ENCODE results near the gene LIM2.

Gene LIM2

GRCh38 chr19:51339687-51340656, 47.8 kb downstream of the LIM2 start:
- peak; percentile 100 for DNase-seq (ENCODE audit: low spot score)
- TF ChIP-seq CTCF (IDR thresholded peaks at IDR 0.05; ENCODE audit: extremely low read depth, insufficient read depth, missing control alignments) = peak; percentile 50
- in situ Hi-C loops (cut with MboI; ENCODE audit: low pct_unique_long_range_greater_than_20kb, low sequenced_read_pairs, unreplicated experiment) = loop anchor here (10.0 to 25.0 kb wide), 2 partner anchors 95 to 322 kb away; no protein-coding TSS in a partner anchor

DNA sequence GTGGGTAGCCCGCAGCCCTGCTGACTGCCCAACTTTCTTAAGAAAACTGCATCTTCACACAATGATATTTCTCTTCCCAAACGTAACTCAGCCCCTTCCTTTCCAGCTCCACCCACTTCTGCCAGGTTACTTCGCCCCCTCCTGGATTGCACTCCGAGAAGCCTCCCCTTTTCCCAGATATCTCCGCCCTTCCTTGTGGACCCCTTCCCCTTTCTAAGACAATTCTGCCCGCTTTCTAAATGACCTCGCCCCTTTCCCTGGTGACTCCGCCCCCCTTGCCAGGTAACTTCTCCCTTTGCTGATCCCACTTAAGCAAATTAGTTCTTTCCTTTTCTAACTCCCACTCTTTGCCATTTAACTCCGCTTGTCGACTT, 48.5 kb downstream of the LIM2 start:
- TF ChIP-seq CTCF (IDR thresholded peaks at IDR 0.05; ENCODE audit: extremely low read depth, insufficient read depth, missing control alignments) = no peak
- DNase-seq (ENCODE audit: low spot score) = peak; percentile 60
- in situ Hi-C loops (cut with MboI; ENCODE audit: low pct_unique_long_range_greater_than_20kb, low sequenced_read_pairs, unreplicated experiment) = loop anchor here (10.0 to 25.0 kb wide), 2 partner anchors 96 to 323 kb away; no protein-coding TSS in a partner anchor

GRCh38 chr19:51338563-51339312, 49.0 kb downstream of the LIM2 start:
- TF ChIP-seq CTCF (IDR thresholded peaks at IDR 0.05; ENCODE audit: extremely low read depth, insufficient read depth, missing control alignments) = peak; percentile 92
- peak; percentile 94 for DNase-seq (ENCODE audit: low spot score)
- in situ Hi-C loops (cut with MboI; ENCODE audit: low pct_unique_long_range_greater_than_20kb, low sequenced_read_pairs, unreplicated experiment) = loop anchor here (10.0 to 25.0 kb wide), 2 partner anchors 96 to 324 kb away; no protein-coding TSS in a partner anchor

DNA sequence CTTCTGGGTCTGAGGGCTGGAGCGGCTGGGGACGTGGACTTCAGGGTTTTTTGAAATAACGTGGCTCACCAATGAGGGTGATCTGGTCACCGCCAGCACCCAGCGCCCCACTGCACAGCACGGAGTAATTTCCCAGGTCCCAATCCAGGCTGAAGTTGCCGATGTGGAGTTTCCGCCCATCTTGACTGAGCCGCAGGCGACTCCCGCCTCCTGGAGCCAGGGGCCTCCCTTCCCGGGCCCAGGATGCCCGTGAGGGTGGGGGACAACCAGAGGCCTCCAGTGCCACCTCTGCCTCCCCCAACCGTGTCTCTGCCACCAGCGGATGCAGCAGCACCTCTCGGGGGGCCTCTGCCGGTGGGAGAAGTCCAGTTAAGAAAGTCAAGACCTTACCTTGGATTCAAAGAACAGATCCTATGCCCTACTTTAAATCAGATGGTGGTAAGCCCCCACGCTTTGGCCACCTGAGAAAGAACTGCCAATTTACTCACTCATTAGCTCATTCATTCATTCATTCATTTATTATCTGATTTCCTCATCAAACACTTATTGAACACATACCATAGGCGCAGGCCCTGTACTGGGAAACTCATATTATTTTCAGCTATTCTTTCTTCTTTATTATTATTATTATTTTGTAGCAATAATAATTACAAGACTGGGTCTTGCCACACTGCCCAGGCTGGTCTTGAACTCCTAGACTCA, 49.8 kb downstream of the LIM2 start:
- in situ Hi-C loops (cut with MboI; ENCODE audit: low pct_unique_long_range_greater_than_20kb, low sequenced_read_pairs, unreplicated experiment) = loop anchor here (10.0 to 25.0 kb wide), 2 partner anchors 97 to 324 kb away; no protein-coding TSS in a partner anchor
- TF ChIP-seq CTCF (IDR thresholded peaks at IDR 0.05; ENCODE audit: extremely low read depth, insufficient read depth, missing control alignments) = peak; percentile 5
- DNase-seq (ENCODE audit: low spot score) = no peak

- no peak for DNase-seq (ENCODE audit: low spot score)
- no peak for TF ChIP-seq CTCF (IDR thresholded peaks at IDR 0.05; ENCODE audit: extremely low read depth, insufficient read depth, missing control alignments)
- in situ Hi-C loops (cut with MboI; ENCODE audit: low pct_unique_long_range_greater_than_20kb, low sequenced_read_pairs, unreplicated experiment) = loop anchor here (10.0 to 25.0 kb wide), 2 partner anchors 98 to 325 kb away; no protein-coding TSS in a partner anchor
These were observed 50.5 kb downstream of the LIM2 start for GRCh38 chr19:51337141-51337860.
